Endothelial cell of umbilical vein (primary cell): ENCODE measurements around the gene CHAC2. TPM values are rescaled to one million over a fixed set of nuclear protein-coding genes. Genes with fewer than 3 reads are reported as not detected.
"Not testable (repeated sequence)": the region's sequence is repeated elsewhere in the genome, so short reads cannot be mapped to it uniquely, and the experiment has no call there.

Experiments used
- BruUV-seq: library from RNA; stranded (reverse); fragments of 400-500 nt; replicated peaks from 2 replicates; lab custom pipeline; 2021; lab: Mats Ljungman, UMichigan
- CTCF ChIA-PET: fragments of 300-600, 350-600 bp; sonication (Branson Sonifier 250); formaldehyde crosslinking; loops from one replicate; lab custom pipeline; 2021; ENCODE audit warnings: antibody characterized with exemption, inconsistent platforms; lab: Charles Lee
- POLR2A ChIA-PET: fragments of 300-600, 350-600 bp; sonication (Branson Sonifier 250); formaldehyde crosslinking; loops from one replicate; lab custom pipeline; 2021; ENCODE audit warnings: antibody characterized with exemption, inconsistent platforms; lab: Charles Lee
- DNase-seq: peaks from one replicate; pipeline ENCODE4 v3.0.0-alpha.2; 2011; ENCODE audit warnings: low read depth, low spot score
- FAIRE-seq: peaks from 2 replicates; lab custom pipeline; 2011; peaks lifted over from hg19 to GRCh38; lab: Jason Lieb, UNC
- H2AFZ ChIP-seq: 2 replicates; pipeline ENCODE4 v1.6.0; 2012; ENCODE audit warnings: low read depth, low read length, control low read depth, inconsistent platforms
- H3K27ac ChIP-seq: 2 replicates; pipeline ENCODE4 v1.5.1; 2011; ENCODE audit warnings: low read depth, mild to moderate bottlenecking, control low read depth, low read length, moderate library complexity; ENCODE audit not compliant: insufficient read depth
- H3K27me3 ChIP-seq, 2 experiments: 2 replicates each; pipeline versions ENCODE4 v1.6.0 to v1.6.1; 2011; ENCODE audit warnings: low read length in 2 of 2, mixed read lengths in 1 of 2; ENCODE audit not compliant: control insufficient read depth in 2 of 2, insufficient read depth in 2 of 2
- H3K36me3 ChIP-seq, 2 experiments: 2 replicates in 1 of 2; 3 replicates in 1 of 2; pipeline ENCODE4 v1.5.1; 2011; ENCODE audit warnings: low read length in 2 of 2, mild to moderate bottlenecking in 1 of 2, moderate library complexity in 1 of 2; ENCODE audit not compliant: control insufficient read depth in 2 of 2, insufficient read depth in 2 of 2; ENCODE audit errors: extremely low read depth in 1 of 2
- H3K4me1 ChIP-seq: 3 replicates; pipeline ENCODE4 v1.5.1; 2011; ENCODE audit warnings: mild to moderate bottlenecking, low read length; ENCODE audit not compliant: control insufficient read depth, insufficient read depth; ENCODE audit errors: extremely low read depth
- H3K4me2 ChIP-seq: 2 replicates; pipeline ENCODE4 v1.6.1; 2011; ENCODE audit warnings: low read length, control low read depth, mixed read lengths; ENCODE audit not compliant: insufficient read depth
- H3K4me3 ChIP-seq, 3 experiments: fragments of 200-600 bp in 1 of 3; sonication (generic), shearing (Covaris generic) in 1 of 3; replicated peaks in 1 of 3; 2 replicates each; pipeline ENCODE4 v1.5.1; 2011 to 2016; ENCODE audit warnings: control low read depth in 3 of 3, low read length in 3 of 3, mild to moderate bottlenecking in 2 of 3, inconsistent platforms in 1 of 3, low read depth in 1 of 3, moderate library complexity in 1 of 3; ENCODE audit not compliant: insufficient read depth in 1 of 3
- H3K79me2 ChIP-seq: 2 replicates; pipeline ENCODE4 v1.6.0; 2012; ENCODE audit warnings: low read length, inconsistent platforms; ENCODE audit not compliant: control insufficient read depth, insufficient read depth
- H3K9ac ChIP-seq: replicated peaks from 2 replicates; pipeline ENCODE3; 2011; ENCODE audit warnings: low read length, control low read depth; ENCODE audit not compliant: insufficient read depth; ENCODE audit errors: extremely low read depth
- H3K9me1 ChIP-seq: replicated peaks from 3 replicates; pipeline ENCODE4 v1.6.0; 2011; ENCODE audit warnings: mild to moderate bottlenecking, low read length; ENCODE audit not compliant: control insufficient read depth, insufficient read depth; ENCODE audit errors: extremely low read depth
- H3K9me3 ChIP-seq: replicated peaks from 2 replicates; pipeline ENCODE4 v1.5.1; 2012; ENCODE audit warnings: low read length, inconsistent platforms; ENCODE audit not compliant: control insufficient read depth, insufficient read depth
- H4K20me1 ChIP-seq: replicated peaks from 2 replicates; pipeline ENCODE3; 2011; ENCODE audit warnings: mild to moderate bottlenecking, low read length; ENCODE audit not compliant: control insufficient read depth, insufficient read depth; ENCODE audit errors: extremely low read depth
- POLR2A ChIP-seq: IDR thresholded peaks from 2 replicates; pipeline ENCODE4 v1.6.1; 2012; ENCODE audit warnings: low read depth, mild to moderate bottlenecking, control low read depth, low read length
- dilution Hi-C: fragments of 300-500 bp; cut with MboI; formaldehyde crosslinking; loops from one replicate; pipeline ENCODE4 v1.15.0; 2019; ENCODE audit warnings: low sequenced_read_pairs; ENCODE audit not compliant: extremely low pct_ligation_motif_present
- intact Hi-C: fragments of 100-400 bp; cut with micrococcal nuclease; formaldehyde crosslinking; loops from one replicate; pipeline ENCODE4 v1.10.0; 2022
- polyA plus RNA-seq, 4 experiments: library from polyadenylated mRNA; depleted of rRNA in 3 of 4; stranded (reverse) in 3 of 4; unstranded in 1 of 4; fragments of >200 nt; gene quantifications; 2 replicates each; pipeline versions ENCODE4 v1.2.1 to v1.2.3, GENCODE V29; 2011 to 2012; ENCODE audit warnings: missing spikeins in 1 of 4
- total RNA-seq: library from RNA; stranded (reverse); gene quantifications from 2 replicates; pipeline ENCODE4 v1.2.3, GENCODE V29; 2021

The CHAC2 gene
- total and polyA plus RNA-seq, 2 donors (not counting 3 experiments of a cell fraction or from before 2014, with no cell fraction given), result 3.4 to 8.3 TPM

DNA sequence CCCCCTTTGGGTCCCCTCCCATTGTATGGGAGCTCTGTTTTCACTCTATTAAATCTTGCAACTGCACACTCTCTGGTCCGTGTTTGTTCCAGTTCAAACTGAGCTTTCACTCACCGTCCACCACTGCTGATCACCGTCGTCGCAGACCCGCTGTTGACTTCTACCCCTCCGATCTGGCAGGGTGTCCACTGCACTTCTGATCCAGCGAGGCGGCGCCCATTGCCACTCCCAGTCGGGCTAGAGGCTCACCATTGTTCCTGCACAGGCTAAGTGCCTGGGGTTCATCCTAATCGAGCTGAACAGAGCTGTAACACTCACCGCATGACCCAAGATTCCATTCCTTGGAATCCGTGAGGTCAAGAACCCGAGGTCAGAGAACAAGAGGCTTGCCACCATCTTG, 11.0 kb upstream of the CHAC2 start:
- Histone ChIP-seq H3K36me3 (peaks cover 0 to 5% of the 10 kb centered on the region in 2 experiments), H3K27ac (no peak overlapping the region), H3K9me1 (no peaks in the 10 kb centered on the region), H3K27me3 (no peaks in the 10 kb centered on the region), H2AFZ (no peak overlapping the region), H3K4me3 (no peak overlapping the region), H3K4me2 (no peak overlapping the region), H3K9me3 (no peaks in the 10 kb centered on the region), H4K20me1 (no peaks in the 10 kb centered on the region), H3K4me1 (peaks cover 3% of the 10 kb centered on the region), H3K79me2 (no peaks in the 10 kb centered on the region), H3K9ac (no peak overlapping the region)
- dilution Hi-C loops (no loop called here), intact Hi-C loops (no loop called here)
- FAIRE-seq (no peak), DNase-seq (no peak)
- ChIA-PET CTCF (interaction anchor here (2.1 kb wide), 1 partner anchor 11 kb away, joined by 9 read pairs; the partner anchor contains the start of gene CHAC2), POLR2A (no interaction called here)
- TF ChIP-seq POLR2A, result no peak
- no TSS peak for BruUV-seq

DNA sequence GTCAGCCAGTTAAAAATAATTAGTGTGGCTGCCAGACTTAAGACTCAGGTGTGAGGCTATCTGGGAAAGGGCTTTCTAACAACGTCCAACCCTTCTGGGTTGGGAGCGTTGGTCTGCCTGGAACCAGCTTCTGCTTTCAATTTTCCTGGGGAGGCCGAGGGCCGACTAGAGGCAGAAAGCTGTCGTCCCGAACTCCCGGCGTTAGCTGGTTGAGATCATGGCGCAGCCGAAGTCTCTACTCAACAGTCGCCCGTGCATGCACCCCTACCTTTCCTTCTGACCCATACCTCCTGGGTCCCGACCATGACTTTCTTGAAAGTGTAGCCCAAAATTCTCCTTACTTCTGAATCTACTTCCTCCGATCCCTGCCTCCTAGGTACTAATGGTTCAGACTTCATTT, 10.4 kb upstream of the CHAC2 start:
- H3K9me3 ChIP-seq, FAIRE-seq, intact Hi-C loops, H3K4me2 ChIP-seq, H3K79me2 ChIP-seq, DNase-seq, H3K4me3 ChIP-seq, H2AFZ ChIP-seq, H4K20me1 ChIP-seq, H3K36me3 ChIP-seq, H3K27ac ChIP-seq, dilution Hi-C loops, H3K9me1 ChIP-seq, H3K4me1 ChIP-seq, H3K9ac ChIP-seq, BruUV-seq, H3K27me3 ChIP-seq, POLR2A ChIA-PET: not testable (repeated sequence)
- CTCF ChIA-PET, result interaction anchor here (2.1 kb wide), 1 partner anchor 10 kb away, joined by 9 read pairs; the partner anchor contains the start of gene CHAC2
